Activated effector memory CD4-positive, alpha-beta T cell treated with anti-CD3 and anti-CD28 coated beads, Interleukin-2, amount 50 U/mL, for 16 hours (primary cell): ENCODE results near the gene SIDT1.

Source experiments
- DNase-seq: peaks from one replicate; pipeline ENCODE4 v3.0.0-alpha.2; 2020

Gene SIDT1

GRCh38 chr3:113548501-113548900 is 16.1 kb downstream of the SIDT1 start:
- no peak for DNase-seq

DNA sequence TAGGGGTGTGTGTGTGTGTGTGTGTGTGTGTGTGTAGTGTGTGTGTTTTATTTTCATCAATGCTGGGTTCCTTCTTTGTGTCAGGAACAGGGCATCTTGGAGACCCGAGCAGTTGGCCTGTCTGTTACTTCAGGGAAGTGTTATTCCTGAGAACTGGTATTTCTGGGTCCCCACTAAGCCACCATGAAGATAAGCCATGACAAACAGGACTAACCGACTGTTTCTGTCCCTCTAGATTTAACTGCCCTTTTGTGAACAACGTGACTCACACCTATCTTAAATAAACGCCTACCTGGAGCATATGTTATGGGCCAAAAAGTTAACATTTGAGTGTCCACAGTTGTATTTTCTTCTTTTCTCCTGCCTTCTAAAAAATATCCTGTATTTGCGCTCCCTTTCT is 19.5 kb downstream of the SIDT1 start:
- no peak for DNase-seq

DNA sequence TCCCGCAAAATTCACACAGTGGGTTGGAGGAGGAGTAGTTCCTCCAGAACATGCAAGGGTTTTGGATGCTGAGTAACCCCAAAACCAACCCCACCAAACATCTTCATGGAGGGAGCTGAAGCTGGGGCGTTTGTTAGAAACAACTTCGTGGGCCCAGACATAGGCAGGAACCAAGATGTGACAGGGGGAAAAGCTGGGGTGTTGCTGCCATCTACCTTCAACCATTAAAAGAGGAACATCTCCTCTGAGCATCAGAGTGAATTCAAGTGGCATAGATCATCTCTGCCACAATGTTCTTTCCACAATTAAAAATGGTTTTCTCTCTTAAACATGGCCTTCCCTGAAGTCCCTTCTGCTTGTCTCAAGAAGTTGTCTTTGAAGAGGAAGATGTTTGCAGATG is 20.5 kb downstream of the SIDT1 start:
- no peak for DNase-seq

GRCh38 chr3:113555138-113555537 is 22.8 kb downstream of the SIDT1 start:
- DNase-seq, result no peak

GRCh38 chr3:113556316-113556945 is 24.1 kb downstream of the SIDT1 start:
- DNase-seq, result no peak

- DNase-seq, result no peak
Measured at GRCh38 chr3:113556946-113557335, 24.6 kb downstream of the SIDT1 start.

- no peak for DNase-seq
Measured at GRCh38 chr3:113557374-113557773, 25.0 kb downstream of the SIDT1 start.

- no peak for DNase-seq
Measured at GRCh38 chr3:113559009-113559408, 26.7 kb downstream of the SIDT1 start.

DNA sequence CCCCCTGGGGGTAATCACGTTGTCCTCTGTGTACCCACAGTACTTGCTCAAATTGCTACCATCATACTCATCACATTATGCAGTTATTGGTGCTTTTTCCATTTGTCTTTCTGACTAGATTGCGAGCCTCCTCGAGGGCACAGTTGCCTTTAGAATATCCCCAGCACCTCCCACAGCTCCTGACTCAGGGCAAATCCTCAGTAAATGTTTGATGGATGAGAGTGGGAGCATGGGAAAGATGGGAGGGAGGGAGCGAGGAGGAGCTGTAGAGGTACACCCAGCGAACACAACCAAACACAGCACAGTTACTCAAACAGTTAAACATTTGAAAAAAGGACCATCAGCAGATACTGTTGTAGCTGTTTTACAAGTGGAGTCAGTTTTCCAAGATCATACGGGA is 27.9 kb downstream of the SIDT1 start:
- DNase-seq, result no peak

DNA sequence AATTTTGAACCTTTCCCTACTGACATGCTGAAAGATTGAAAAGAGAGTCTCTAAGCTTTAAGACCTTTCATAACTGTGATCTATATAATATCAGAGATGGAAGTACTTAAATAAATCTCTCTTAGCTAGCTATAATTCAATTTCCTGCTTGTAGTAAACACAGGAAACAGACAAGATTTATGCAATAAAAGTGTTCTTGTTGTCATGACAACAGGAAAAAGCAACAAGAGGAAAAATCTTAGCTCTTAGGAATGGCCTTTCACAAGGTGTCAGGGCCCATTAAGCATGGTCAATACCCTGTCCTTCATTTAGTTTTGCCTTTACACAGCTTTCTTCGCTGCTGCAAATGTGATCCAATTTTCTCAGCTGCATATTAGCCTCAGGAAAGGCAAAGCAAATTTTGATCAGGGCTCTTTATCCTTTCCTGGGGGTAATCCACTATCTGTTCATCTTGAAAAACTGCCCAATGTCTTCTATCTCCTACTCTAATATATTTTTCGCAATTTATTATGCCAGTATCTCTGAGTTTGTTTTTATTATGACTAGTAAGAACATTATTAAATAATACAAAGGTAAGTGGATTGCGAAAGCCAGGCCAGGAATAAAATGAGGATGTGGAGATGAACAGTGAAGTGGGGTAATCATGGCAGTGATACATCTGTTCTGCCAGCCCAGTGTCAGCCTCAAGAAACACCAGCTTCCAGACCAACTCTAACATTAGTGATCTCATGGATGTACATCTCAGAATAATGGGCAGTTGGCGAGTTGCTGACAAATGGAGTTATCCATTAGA is 28.7 kb downstream of the SIDT1 start:
- no peak for DNase-seq

DNA sequence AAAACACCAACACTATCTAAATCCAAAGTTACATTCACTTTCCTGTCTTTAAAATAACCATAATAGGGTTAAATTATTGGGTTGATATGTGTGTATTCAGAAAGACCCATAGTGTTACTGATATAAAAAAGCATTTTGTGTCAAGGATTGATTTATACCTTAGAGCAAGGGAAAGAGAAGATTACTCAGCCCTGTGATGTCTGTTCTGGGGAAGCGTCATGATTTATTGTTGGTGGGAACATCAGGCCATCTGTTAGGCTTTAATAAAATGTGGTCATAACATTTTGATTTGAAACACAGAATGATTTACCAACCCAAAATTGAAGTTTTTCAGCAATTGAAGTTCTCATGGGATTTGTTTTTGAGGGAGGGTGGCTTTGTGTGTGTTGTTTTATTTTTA is 33.2 kb downstream of the SIDT1 start:
- DNase-seq, result no peak

- DNase-seq, result no peak
Measured at GRCh38 chr3:113570158-113570557, 37.8 kb downstream of the SIDT1 start.

GRCh38 chr3:113571360-113571759 is 39.0 kb downstream of the SIDT1 start:
- no peak for DNase-seq

DNA sequence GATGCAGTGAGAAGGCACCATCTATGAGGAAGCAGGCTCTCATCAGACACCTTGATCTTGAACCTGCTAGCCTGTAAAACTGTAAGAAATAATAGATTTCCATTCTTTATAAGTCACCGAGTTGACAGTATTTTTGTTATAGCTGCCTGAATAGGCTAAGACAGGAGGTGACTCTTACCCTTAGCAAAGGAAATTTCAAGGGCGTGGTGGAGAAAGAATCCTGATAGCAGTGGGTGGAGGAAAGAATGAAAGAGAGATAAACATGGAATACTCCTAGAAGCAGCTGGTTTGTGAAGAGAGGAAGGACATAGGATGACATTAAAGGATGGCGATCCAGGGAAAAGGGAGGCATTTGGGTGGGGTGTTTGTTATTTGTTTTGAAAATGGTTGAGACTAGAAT is 41.4 kb downstream of the SIDT1 start:
- DNase-seq, result no peak

- no peak for DNase-seq
Measured at GRCh38 chr3:113574213-113574612, 41.9 kb downstream of the SIDT1 start.

DNA sequence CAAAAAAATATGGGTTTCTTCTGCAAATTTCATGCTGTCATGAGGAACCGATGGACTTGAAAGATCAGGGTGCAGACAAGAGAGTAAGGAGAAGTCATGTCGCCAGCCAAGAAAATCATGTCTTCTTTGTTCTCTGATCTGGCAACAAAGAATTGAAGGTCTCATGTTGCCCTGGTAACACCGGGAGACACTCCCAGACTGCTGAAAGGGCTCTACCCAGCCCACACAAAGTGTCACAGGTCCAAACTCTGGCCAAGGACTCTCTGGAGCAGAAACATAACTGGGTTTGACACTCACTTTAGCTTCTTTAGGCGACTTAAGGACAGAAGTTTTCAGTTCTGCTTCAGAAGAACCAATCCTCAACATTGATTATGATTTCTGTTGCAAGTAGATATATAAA is 42.9 kb downstream of the SIDT1 start:
- no peak for DNase-seq

GRCh38 chr3:113585228-113585627 is 52.9 kb downstream of the SIDT1 start:
- DNase-seq, result no peak

GRCh38 chr3:113585720-113586119 is 53.4 kb downstream of the SIDT1 start:
- DNase-seq, result no peak

- DNase-seq, result no peak
Measured at GRCh38 chr3:113588806-113589205, 56.5 kb downstream of the SIDT1 start.

- no peak for DNase-seq
Measured at GRCh38 chr3:113589971-113590370, 57.6 kb downstream of the SIDT1 start.

GRCh38 chr3:113590983-113591382 is 58.6 kb downstream of the SIDT1 start:
- DNase-seq, result no peak

GRCh38 chr3:113594066-113594465 is 61.7 kb downstream of the SIDT1 start:
- no peak for DNase-seq

DNA sequence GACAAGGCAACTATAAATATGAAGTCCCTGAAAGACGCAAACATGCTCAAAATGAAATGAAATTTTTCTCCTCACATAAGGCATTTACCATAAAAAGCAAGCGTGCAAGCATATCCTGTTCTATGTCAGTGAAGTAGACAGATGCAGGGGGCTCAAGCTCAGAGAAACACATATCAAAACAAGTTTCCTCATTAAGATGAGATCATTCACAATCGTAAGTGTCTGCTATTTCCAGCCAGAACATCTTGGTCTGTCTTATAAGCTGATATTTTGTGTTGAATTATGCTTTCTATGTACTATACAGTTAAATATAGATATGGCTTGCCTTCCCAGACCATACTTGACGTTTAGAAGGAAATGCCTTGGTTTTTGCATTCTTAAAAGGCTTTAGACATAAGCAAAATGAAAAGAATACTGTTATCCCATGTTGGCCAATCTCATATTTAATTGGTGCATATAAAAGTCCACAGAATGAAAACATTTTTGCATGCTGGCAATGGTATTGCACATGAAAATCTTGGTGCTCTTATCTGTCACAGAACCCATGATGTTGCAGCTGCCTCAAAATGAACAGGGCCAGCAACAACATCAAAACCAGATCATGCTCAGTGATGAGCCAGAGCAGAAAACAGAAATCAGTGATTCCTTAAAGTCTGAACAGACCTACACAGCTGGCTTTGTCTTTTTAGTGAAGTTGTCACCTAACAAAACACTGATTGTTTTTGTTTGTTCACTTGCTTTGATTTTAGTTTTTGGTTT is 65.4 kb downstream of the SIDT1 start:
- DNase-seq, result no peak
